Heart left ventricle (tissue), 13 donors: ENCODE results near the gene VPS13C.

ENCODE experiments used
- CTCF ChIP-seq, 12 donors: fragments of 200-600 bp; sonication (generic) in 4 of 12; IDR thresholded peaks; one replicate each; pipeline versions ENCODE4 v1.5.0 to v1.8.0; 2018 to 2022; ENCODE audit warnings: antibody characterized with exemption in 12 of 12, mild to moderate bottlenecking in 5 of 12
- POLR2A ChIP-seq, 2 donors: fragments of 450-650 bp; IDR thresholded peaks; one replicate each; pipeline ENCODE4 v1.6.1; 2017; ENCODE audit warnings: antibody characterized with exemption in 2 of 2, mild to moderate bottlenecking in 2 of 2, moderate library complexity in 2 of 2
- donor health status: ischemic (EF 13 %, LVEDD 7.1; RV severe dilation, severe dysfunction).
- donor health status: DM: no; HTN: yes; CAD: no.
- donor health status: DM: no; HTN: no; CAD: no.
- donor health status: ischemic (EF 25% LVEDD 6.9; RV normal size, moderate dysfunction).
- donor health status: ischemic (EF 25% LVEDD 5.7; RV mildly dilated, moderate dysfunction).
- donor health status: ischemic (EF 35%, LVEDD 5.7; RV mildly dilated, moderate dysfunction).
- donor health status: nonischemic (EF 11% LVEDD 7.7; RV severe dilation, severe dysfunction).
- donor health status: DM: yes; HTN: yes; CAD: no.
- donor health status: PGD.
- donor health status: ischemic (EF 29% LVEDD 5.4; RV normal size, mild dysfunction).
- donor health status: nonischemic (EF 23%, LVEDD 6.1; RV moderate dilation, normal function).

GRCh38 chr15:62027263-62027565, 33.0 kb downstream of the VPS13C start:
- TF ChIP-seq CTCF (IDR thresholded peaks at IDR 0.05) (no peak), POLR2A (IDR thresholded peaks at IDR 0.05) (no peak)
